ENCODE results near the gene ABCD4. TPM values are rescaled to one million over a fixed set of nuclear protein-coding genes. Genes with fewer than 3 reads are reported as not detected.

ABCD4 gene
- total RNA-seq, 1 experiment from 2014 or later, result 46.7 TPM

DNA sequence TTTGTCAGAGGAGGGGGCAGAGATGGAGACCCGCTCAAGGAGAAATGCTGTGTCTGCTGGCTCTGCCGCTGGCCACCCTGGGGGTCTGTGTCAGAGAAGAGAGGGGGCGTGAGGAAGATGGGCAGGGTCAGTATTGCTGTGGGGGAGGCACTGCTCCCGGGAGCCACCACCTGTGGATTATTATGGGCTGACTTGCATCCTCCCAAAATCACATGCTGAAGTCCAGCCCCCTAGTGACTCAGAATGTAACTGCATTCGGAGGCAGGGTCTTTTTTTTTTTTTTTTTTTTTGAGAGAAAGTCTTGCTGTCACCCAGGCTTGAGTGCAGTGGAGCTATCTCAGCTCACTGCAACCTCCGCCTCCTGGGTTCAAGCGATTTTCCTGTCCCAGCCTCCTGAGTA is 12.3 kb downstream of the ABCD4 start:
- H3K4me1 ChIP-seq (ENCODE audit: insufficient read depth, low read length, poor library complexity, severe bottlenecking), result no peaks in the 10 kb centered on the region
- no peak overlapping the region for H3K4me3 ChIP-seq (ENCODE audit: low read depth, low read length, poor library complexity, severe bottlenecking)
- CTCF ChIA-PET, result interaction anchor here (0.6 to 0.7 kb wide), 7 partner anchors 9 to 1138 kb away, joined by 3 to 16 read pairs (median 6); no protein-coding TSS in a partner anchor
- no peak overlapping the region for H3K27ac ChIP-seq (ENCODE audit: low read depth, low read length, poor library complexity, severe bottlenecking)
- BruUV-seq (replicated peaks), result no TSS peak
- POLR2A ChIA-PET (ENCODE audit: low non-redundant PET), result interaction anchor here (0.7 kb wide), 1 partner anchor 15 kb away, joined by 13 read pairs; no protein-coding TSS in a partner anchor
- H3K36me3 ChIP-seq (ENCODE audit: insufficient read depth, low read length, poor library complexity, severe bottlenecking), result peaks cover 22% of the 10 kb centered on the region
- intact Hi-C loops (cut with micrococcal nuclease; ENCODE audit: unreplicated experiment), result no loop called here
- no peaks in the 10 kb centered on the region for H3K27me3 ChIP-seq (replicated peaks; ENCODE audit: insufficient read depth, low read depth, low read length, poor library complexity)
- DNase-seq (ENCODE audit: low spot score), result peak; percentile 60
- no peaks in the 10 kb centered on the region for H3K9me3 ChIP-seq (ENCODE audit: low read depth, low read length, poor library complexity, severe bottlenecking)
- TF ChIP-seq, protein P1, sequence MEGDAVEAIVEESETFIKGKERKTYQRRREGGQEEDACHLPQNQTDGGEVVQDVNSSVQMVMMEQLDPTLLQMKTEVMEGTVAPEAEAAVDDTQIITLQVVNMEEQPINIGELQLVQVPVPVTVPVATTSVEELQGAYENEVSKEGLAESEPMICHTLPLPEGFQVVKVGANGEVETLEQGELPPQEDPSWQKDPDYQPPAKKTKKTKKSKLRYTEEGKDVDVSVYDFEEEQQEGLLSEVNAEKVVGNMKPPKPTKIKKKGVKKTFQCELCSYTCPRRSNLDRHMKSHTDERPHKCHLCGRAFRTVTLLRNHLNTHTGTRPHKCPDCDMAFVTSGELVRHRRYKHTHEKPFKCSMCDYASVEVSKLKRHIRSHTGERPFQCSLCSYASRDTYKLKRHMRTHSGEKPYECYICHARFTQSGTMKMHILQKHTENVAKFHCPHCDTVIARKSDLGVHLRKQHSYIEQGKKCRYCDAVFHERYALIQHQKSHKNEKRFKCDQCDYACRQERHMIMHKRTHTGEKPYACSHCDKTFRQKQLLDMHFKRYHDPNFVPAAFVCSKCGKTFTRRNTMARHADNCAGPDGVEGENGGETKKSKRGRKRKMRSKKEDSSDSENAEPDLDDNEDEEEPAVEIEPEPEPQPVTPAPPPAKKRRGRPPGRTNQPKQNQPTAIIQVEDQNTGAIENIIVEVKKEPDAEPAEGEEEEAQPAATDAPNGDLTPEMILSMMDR (conservative IDR thresholded peaks at IDR 0.05; ENCODE audit: low read depth, low read length), result peak; percentile 63
- TF ChIP-seq EZH2 (IDR thresholded peaks at IDR 0.05; ENCODE audit: borderline replicate concordance, low read depth, low read length, poor library complexity, severe bottlenecking), result no peak

DNA sequence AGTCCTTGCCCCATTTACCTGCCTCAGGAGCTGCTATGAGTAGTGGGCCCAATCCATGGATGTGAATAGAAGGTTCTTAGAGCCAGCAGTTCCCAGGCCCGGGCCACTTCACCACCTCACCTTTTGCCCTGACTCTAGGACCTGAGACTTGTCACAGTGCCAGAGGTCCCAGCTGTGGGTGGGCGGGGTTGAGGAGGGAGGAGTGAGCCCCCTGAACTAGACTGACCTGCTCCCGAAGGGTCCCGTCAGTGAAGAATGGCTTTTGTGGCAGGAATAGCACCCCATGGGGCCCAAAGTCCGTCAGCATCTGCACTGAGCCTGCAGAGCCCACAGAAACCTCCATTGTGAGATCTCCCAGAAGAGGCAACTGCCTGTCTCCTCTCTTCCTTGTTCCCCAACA is 12.9 kb downstream of the ABCD4 start:
- H3K27ac ChIP-seq (ENCODE audit: low read depth, low read length, poor library complexity, severe bottlenecking), result no peak overlapping the region
- no peaks in the 10 kb centered on the region for H3K4me1 ChIP-seq (ENCODE audit: insufficient read depth, low read length, poor library complexity, severe bottlenecking)
- ChIA-PET CTCF (no interaction called here), POLR2A (ENCODE audit: low non-redundant PET) (no interaction called here)
- H3K4me3 ChIP-seq (ENCODE audit: low read depth, low read length, poor library complexity, severe bottlenecking), result no peak overlapping the region
- BruUV-seq (replicated peaks), result no TSS peak
- no peaks in the 10 kb centered on the region for H3K27me3 ChIP-seq (replicated peaks; ENCODE audit: insufficient read depth, low read depth, low read length, poor library complexity)
- no peaks in the 10 kb centered on the region for H3K9me3 ChIP-seq (ENCODE audit: low read depth, low read length, poor library complexity, severe bottlenecking)
- peaks cover 27% of the 10 kb centered on the region for H3K36me3 ChIP-seq (ENCODE audit: insufficient read depth, low read length, poor library complexity, severe bottlenecking)
- no peak for TF ChIP-seq EZH2 (IDR thresholded peaks at IDR 0.05; ENCODE audit: borderline replicate concordance, low read depth, low read length, poor library complexity, severe bottlenecking)
- intact Hi-C loops (cut with micrococcal nuclease; ENCODE audit: unreplicated experiment), result no loop called here
- no peak for DNase-seq (ENCODE audit: low spot score)

DNA sequence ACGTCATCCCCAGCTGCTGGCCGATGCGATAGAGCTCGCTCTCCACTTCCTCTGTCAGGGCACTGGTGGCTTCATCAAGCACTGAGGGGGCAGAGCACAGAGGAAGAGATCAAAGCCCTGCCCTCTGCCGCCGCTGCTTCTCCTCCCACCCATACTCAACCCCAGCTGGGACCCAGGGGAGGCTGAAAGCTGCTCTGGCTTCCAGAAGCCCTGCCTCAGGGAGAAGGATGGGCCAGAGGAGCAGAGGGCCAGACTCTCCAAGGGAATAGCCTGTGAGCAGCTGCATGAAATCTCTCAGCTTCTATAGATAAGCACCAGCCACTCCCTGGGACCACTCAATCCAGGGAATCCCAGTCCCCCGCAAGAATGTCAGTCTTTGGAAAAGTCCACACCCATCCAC is 16.0 kb downstream of the ABCD4 start:
- TF ChIP-seq, protein P1 (conservative IDR thresholded peaks at IDR 0.05; ENCODE audit: low read depth, low read length), result no peak
- no peak for TF ChIP-seq EZH2 (IDR thresholded peaks at IDR 0.05; ENCODE audit: borderline replicate concordance, low read depth, low read length, poor library complexity, severe bottlenecking)
- Histone ChIP-seq H3K27ac (ENCODE audit: low read depth, low read length, poor library complexity, severe bottlenecking) (no peak overlapping the region), H3K4me3 (ENCODE audit: low read depth, low read length, poor library complexity, severe bottlenecking) (no peak overlapping the region), H3K4me1 (ENCODE audit: insufficient read depth, low read length, poor library complexity, severe bottlenecking) (no peaks in the 10 kb centered on the region), H3K36me3 (ENCODE audit: insufficient read depth, low read length, poor library complexity, severe bottlenecking) (peaks cover 30% of the 10 kb centered on the region), H3K9me3 (ENCODE audit: low read depth, low read length, poor library complexity, severe bottlenecking) (no peaks in the 10 kb centered on the region), H3K27me3 (replicated peaks; ENCODE audit: insufficient read depth, low read depth, low read length, poor library complexity) (no peaks in the 10 kb centered on the region)
- POLR2A ChIA-PET (ENCODE audit: low non-redundant PET), result no interaction called here
- DNase-seq (ENCODE audit: low spot score), result no peak
- CTCF ChIA-PET, result no interaction called here
- intact Hi-C loops (cut with micrococcal nuclease; ENCODE audit: unreplicated experiment), result no loop called here
- no TSS peak for BruUV-seq (replicated peaks)

DNA sequence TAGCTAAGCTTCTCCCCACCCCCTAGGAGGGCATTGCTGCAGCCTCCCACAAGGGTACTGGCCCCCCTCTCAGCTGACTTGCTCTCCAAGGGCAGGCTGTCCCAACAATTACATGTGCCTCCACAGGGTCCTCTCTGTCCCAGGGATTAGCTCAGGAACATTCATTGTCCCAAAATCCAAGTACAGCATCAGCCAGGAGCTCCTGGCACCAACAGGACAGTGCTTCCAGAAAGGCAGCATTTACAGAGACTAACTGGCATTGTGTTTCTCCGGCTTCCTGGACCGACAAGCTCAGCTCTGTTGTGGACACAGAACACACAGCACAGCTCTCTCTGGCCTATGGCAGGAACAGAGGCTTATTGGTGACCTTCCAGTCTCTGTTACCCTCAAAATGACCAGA is 21.7 kb downstream of the ABCD4 start:
- Histone ChIP-seq H3K36me3 (ENCODE audit: insufficient read depth, low read length, poor library complexity, severe bottlenecking) (peaks cover 10% of the 10 kb centered on the region), H3K9me3 (ENCODE audit: low read depth, low read length, poor library complexity, severe bottlenecking) (no peaks in the 10 kb centered on the region), H3K27me3 (replicated peaks; ENCODE audit: insufficient read depth, low read depth, low read length, poor library complexity) (no peaks in the 10 kb centered on the region), H3K4me1 (ENCODE audit: insufficient read depth, low read length, poor library complexity, severe bottlenecking) (no peaks in the 10 kb centered on the region), H3K27ac (ENCODE audit: low read depth, low read length, poor library complexity, severe bottlenecking) (no peak overlapping the region), H3K4me3 (ENCODE audit: low read depth, low read length, poor library complexity, severe bottlenecking) (no peak overlapping the region)
- TF ChIP-seq, protein P1 (conservative IDR thresholded peaks at IDR 0.05; ENCODE audit: low read depth, low read length), result no peak
- TF ChIP-seq EZH2 (IDR thresholded peaks at IDR 0.05; ENCODE audit: borderline replicate concordance, low read depth, low read length, poor library complexity, severe bottlenecking), result no peak
- DNase-seq (ENCODE audit: low spot score), result no peak
- BruUV-seq (replicated peaks), result no TSS peak
- POLR2A ChIA-PET (ENCODE audit: low non-redundant PET), result no interaction called here
- CTCF ChIA-PET, result no interaction called here
- intact Hi-C loops (cut with micrococcal nuclease; ENCODE audit: unreplicated experiment), result no loop called here

Measured in A673 (cell line).